Vagina (tissue), 2 donors: ENCODE results near the gene ZBTB45.

ENCODE experiments used
- POLR2A ChIP-seq, 2 donors: fragments of 450-650 bp; IDR thresholded peaks; one replicate each; pipeline ENCODE4 v1.6.1; 2017; ENCODE audit warnings: antibody characterized with exemption in 2 of 2, mild to moderate bottlenecking in 2 of 2, moderate library complexity in 2 of 2
- TF ChIP-seq, protein P1 (sequence below), 3 experiments: fragments of 450-650 bp in 2 of 3; fragments of 200-600 bp in 1 of 3; sonication (generic) in 1 of 3; IDR thresholded peaks; one replicate each; pipeline ENCODE4 v1.5.1; 2017 to 2019; ENCODE audit warnings: antibody characterized with exemption in 3 of 3, mild to moderate bottlenecking in 2 of 3, moderate library complexity in 2 of 3

DNA sequence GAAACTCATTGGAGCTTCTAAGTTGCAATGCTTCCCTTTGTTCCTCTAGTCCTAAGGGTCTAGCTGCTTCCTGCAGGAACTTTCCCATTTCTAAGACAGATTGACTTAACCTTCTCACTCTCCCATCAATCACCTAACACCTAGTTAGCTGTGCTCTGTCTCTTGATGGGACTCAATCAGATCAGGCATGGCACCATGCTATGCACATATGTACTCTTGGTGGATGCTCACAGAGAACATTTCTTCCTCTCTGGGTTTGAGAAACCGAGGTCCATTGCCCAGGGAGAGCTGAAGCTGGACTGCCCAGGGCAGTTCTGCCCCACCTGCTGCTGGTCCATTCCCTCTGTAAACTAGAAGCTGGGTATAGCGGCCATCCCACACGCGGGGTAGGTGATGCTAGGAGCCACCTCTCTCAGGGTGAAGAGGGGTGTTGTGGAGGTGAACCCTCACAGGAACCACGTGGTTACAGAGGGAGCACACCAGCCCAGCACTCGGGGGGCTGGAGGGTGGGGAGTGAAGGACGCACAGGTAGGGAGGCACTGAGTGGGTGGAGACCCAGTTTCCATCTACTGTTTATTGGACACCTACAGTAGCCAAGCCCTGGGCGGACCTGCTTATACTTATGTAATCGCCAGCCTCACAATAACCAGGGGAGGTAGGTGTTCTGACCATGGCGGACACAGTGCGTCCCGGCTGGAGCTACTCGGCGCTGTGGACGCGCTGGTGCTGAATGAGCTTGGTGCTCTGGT is 41.9 kb upstream of the ZBTB45 start:
- TF ChIP-seq, protein P1, sequence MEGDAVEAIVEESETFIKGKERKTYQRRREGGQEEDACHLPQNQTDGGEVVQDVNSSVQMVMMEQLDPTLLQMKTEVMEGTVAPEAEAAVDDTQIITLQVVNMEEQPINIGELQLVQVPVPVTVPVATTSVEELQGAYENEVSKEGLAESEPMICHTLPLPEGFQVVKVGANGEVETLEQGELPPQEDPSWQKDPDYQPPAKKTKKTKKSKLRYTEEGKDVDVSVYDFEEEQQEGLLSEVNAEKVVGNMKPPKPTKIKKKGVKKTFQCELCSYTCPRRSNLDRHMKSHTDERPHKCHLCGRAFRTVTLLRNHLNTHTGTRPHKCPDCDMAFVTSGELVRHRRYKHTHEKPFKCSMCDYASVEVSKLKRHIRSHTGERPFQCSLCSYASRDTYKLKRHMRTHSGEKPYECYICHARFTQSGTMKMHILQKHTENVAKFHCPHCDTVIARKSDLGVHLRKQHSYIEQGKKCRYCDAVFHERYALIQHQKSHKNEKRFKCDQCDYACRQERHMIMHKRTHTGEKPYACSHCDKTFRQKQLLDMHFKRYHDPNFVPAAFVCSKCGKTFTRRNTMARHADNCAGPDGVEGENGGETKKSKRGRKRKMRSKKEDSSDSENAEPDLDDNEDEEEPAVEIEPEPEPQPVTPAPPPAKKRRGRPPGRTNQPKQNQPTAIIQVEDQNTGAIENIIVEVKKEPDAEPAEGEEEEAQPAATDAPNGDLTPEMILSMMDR (IDR thresholded peaks at IDR 0.05): no peak
- no peak for TF ChIP-seq POLR2A (IDR thresholded peaks at IDR 0.05)
